GM19240 (cell line): ENCODE data around the gene MAP7.
"Not testable (repeated sequence)": the region's sequence is repeated elsewhere in the genome, so short reads cannot be mapped to it uniquely, and the experiment has no call there.

Experiments used
- DNase-seq: peaks from one replicate; pipeline ENCODE4 v3.0.0; 2011; ENCODE audit warnings: low spot score; ENCODE audit not compliant: insufficient read length

MAP7 gene

DNA sequence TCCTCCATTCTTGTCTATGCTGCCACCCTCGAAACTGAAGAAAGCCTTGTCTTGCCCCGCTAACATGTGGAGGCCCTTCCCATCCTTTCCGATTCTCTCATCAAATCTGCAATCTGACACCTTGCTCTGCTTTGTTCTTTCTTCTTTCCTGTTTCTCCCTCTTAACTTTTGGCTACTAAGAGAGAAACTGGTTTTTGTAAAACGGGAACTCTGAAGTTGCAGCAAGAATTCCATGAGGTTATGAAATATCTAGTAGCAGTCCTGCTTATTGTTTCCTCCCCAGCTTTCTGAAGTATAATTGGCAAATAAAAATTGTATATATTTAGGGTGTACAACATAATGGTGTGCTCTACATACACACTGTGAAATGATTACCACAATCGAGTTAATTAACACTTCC, 80.2 kb downstream of the MAP7 start:
- DNase-seq, result no peak

DNA sequence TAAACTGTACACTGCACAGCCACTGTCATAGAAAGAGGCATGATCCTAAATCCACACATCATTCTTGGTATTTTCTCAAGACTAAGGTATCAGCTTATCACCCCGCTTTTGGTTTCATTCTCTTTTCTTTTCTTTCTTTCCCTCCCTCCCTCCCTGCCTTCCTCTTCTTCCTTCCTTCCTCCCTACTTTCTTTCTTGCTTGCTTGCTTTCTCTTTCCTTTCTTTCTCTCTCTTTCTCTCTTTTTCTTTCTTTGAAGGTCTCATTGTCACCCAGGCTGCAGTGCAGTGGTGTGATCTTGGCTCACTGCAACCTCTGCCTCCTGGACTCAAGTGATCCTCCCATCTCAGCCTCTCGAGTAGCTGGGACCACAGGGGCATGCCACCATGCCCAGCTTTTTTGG, 81.1 kb downstream of the MAP7 start:
- DNase-seq, result no peak

DNA sequence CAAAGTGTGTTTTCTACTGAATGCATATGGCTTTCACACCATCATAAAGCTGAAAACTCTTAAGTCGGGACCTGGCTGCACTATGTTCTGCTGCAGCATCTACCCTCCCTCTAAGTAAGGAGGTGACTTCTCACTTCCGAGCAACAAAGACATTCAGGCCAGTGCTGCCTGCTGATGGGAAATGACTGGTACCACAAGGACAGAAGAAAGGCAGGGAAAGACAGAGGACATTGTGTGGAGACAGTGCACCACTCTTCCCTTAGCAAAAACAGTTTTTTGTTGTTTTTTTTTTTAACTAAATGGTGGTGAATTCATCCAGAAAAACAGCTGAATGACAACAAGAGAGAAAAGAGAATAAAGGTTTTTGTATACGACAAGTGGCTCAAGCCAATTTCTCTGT, 81.5 kb downstream of the MAP7 start:
- DNase-seq, result no peak

DNA sequence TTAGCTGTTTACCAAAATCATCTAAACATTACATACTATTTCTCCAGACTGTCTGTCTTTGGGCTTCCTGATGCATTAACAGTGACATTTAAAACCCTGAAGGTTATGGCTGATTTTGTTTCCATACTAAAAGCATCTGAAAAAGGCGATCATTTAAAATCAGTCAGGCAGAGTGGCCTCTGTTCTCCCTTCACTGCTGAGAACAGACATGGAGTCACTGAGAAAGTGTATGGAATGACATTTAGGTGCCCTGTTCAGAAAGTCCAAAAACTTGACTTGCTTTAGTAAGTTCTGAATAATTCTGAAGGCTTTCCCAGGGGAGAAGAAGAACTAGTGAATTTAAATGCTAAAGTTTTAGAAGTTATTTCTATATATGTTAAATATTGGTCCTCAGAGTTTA, 83.0 kb downstream of the MAP7 start:
- no peak for DNase-seq

GRCh38 chr6:136466777-136467176, 83.4 kb downstream of the MAP7 start:
- DNase-seq, result no peak

DNA sequence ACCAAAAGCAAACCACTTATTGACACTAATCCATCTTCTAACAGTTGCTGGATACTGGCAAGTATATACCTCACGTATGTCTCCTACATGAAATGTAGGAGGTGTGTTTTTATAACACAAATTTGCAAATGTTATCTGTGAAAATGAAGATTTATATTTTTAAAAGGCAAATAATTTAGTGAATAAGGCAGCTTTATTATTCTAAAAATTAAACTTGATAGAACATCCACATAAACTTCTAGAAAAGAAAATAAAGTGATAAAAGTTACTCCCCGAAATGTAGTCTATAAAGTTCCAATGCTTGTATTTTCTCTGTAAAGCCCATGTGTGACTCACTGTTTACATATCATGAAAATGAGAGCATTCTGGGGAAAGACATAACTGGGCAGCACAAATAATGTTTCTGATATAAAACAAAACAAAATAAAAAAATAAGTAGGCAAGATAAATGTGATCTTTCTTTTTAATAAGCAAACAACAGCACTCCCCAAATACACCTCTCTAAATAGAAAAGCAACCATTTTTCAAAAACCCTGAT, 84.4 kb downstream of the MAP7 start:
- DNase-seq, result no peak

GRCh38 chr6:136464874-136465273, 85.3 kb downstream of the MAP7 start:
- no peak for DNase-seq

- peak; percentile 1 for DNase-seq
Measured at GRCh38 chr6:136464148-136464547, 86.1 kb downstream of the MAP7 start.

DNA sequence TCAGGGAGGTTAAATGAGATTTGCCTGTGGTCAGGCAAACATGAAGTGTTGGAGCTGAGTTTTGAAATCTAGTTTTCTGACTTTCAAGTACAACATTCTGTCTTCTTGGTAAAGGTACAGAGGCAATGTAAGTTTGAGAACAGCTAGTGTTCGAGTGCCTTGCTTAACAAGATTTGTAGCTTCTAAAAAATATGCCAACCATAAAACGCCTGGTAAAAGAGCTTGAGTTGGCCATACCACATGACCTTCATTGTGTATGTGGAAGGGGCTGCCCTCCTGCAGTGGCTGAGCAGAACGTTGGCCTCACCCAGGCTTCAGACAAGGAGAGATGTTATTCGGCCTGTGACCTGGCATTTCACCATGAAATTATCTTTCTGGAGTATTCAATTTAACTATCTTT, 86.5 kb downstream of the MAP7 start:
- no peak for DNase-seq

DNA sequence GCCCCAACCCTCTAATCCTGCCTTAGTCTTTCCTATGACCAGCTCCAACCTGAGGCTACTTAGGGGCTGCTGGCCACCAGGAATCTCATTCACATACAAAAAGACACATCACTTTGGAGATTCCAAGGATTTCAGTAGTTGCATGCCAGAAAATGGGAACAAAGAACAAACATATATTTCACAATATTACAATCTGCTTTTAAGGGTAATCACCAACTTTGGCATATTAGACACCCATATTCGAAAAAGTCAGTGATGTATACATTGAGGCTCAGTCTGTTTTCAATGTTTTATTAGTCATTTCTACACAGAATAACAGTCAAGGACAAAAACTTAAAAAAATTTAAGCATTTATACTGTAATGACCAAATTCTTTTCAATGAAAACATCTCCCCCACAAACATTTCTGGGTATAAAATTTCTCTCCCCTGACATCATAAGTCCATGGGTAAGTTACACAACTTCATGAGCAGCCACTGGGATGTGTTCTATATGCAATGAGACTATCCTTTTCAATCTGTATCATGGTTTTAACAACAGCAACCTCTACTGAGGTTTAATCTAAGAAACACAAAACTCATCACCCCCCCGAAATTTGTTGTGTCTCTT, 103.5 kb downstream of the MAP7 start:
- no peak for DNase-seq

- no peak for DNase-seq
Measured at GRCh38 chr6:136446145-136446544, 104.1 kb downstream of the MAP7 start.

DNA sequence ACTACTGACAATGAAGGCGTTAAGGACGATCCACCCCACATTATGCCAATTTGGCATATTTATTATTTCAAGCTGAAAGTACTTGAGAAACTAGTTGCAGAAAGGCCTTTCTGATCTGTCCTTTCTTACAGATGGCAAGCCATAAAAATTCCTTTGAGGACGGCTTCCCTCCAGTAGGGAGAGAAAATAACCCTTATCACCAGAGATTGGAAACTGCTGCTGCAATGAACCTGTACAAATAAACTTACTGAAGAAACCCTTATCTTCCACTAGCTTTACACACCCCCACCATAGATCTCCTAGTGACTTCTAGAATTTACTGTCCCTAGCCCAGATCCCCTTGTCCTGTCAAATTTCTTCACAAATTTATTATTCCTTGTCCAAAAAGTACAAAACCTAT, 105.2 kb downstream of the MAP7 start:
- no peak for DNase-seq

DNA sequence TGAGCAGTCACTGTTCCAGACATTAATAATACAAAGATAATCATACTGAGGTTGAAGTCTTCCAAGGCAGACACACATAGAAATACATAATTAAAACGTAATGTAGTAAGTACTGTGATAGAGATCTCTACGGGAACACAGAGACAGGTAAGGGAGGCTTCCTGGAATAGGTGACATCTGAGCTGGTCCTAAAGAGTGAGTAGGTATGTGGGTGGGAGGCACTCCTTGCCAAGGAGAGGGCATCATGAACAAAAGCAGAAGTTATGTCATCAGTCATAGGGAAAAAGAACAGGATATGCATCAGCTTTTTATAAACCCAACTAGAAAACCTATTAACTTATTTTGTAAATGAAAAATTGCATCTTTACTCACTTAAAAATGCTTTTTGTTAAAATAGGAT, 110.0 kb downstream of the MAP7 start:
- no peak for DNase-seq

DNA sequence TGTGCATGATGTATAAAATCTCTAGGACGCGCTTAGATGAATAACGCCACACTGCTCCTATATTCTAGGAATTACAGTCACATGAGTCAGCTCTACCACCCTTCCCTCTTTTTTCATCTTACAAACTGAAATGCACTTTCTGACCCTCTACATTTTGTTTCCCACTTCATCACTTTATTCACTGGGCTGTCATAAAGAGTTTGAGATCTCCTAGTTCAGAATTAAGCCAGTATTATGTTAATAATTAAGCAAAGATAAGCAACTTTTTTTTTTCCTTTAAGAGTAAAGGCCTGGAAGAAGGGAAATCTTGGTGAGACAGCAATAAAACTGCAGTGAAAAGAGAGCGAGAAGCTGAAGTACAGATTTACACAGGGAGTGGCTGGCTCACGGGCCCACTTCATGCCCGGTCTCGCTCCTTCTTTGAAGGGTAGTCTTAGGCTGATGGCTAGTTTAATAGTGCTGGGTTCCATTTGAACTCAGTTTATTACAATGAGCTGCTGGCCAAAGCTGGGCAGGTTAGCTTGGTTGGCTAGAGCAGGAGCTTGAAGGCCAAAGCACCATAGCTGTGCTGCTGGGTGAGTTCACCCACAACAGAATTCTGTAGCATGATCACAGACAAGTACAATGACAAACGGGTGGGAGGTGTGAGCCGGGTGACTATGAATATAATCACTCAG, 110.6 kb downstream of the MAP7 start:
- no peak for DNase-seq

DNA sequence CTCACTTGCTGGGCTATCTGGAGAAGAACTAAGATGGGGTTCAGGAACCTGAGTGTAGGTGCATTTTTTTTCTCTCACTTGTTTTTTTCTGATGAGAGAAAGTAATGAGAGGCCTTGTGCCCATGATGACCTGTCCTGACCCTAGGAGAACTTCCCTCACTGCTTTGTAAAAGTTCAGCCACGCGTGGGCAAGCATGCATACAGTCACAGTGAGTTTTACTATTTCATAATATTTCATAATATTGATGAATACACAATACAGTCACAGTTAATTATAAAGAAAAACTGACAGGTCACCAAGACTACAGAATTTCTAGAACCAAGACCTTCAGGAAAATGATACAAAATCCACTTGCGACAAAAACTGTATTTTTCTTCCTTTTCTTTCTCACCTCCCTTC, 111.8 kb downstream of the MAP7 start:
- DNase-seq, result no peak

DNA sequence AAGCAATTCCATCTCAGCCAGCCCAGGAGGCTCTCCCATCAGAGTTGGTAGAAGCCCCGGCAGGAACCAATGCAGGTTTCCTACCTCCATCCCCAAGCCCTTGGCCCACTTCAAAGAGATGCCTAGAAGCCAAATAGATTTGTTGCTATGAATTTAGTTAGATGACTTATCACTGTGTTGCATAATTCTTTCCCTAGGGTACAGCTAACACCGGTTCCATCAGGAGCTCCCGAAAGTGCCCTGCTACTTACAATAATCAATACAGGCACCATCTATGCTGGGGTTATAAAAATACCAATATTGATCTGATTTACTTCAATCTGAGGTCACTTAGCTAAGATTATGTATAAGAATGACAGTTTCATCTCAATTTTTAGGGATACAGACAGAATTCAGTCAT, 113.0 kb downstream of the MAP7 start:
- DNase-seq, result no peak

DNA sequence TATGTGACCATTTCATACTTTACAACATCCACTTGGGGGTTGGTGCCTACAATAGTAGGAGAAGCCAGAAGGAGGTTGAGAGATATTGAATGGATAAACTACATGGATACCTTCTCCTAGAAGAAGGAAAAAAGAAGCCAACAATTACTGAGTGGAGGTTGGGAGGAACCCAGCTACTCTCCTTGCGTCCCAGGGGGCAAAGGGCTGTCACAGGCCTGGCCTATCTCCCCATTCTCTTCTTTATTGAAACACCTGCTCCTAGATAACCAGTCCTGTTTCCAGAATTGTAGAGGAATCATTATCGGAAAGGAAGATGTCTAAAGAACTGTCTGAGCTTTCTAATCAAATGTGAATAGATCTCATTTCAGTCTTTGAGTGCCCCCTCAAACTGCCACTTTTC, 115.1 kb downstream of the MAP7 start:
- no peak for DNase-seq

DNA sequence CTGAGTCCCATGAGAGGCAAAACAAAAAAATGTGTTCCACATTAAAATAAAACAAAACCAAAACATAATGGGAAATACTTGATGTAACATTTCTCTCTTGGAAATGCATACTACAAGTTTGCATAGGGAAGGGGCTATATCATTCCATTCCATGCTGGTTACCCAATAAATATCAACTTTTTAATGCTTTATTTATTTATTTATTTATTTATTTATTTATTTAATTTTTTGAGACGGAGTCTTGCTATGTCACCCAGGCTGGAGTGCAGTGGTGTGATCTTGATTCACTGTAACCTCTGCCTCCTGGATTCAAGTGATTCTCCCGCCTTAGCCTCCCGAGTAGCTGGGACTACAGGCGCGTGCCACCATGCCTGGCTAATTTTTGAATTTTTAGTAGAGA, 118.9 kb downstream of the MAP7 start:
- DNase-seq, result not testable (repeated sequence)

- no peak for DNase-seq
Measured at GRCh38 chr6:136429264-136430065, 120.8 kb downstream of the MAP7 start.

GRCh38 chr6:136427378-136427717, 122.9 kb downstream of the MAP7 start:
- DNase-seq, result no peak

DNA sequence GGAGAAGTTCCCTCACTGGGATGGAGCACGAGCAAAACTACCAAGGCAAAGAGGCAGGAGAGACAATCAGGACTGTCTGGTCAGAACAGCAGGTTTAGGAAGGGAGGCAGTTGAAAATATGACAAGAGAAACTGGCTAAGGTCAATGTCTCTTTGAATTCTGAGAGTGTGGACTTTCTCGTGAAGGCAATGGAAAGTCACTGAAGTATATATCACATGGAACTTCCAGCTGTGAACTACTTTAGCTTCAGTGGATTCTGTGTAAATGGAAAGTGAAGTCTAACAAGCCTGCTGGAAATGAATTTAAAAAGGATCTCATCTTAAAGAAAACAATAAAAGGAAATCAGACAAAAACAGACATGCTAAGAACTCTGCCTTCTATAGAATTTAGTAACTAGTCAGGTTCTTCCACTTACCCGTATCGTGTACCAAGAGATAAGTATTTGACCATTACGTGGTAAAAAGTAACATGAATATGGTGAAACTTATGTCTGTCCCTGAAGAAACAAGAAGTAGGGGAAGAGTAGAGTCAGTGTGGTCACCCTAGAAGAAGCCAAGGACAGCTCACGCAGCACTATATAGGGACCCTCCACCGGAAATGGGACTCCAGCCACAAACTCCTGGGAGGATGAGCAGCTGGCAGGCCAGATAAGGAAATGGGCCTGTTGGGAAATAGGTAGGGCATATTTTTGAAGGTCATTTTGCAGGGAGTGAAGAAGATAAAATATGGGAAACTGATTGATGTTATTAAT, 123.4 kb downstream of the MAP7 start:
- DNase-seq, result no peak

GRCh38 chr6:136425793-136426192, 124.4 kb downstream of the MAP7 start:
- no peak for DNase-seq
